ENCODE results near the gene CAMSAP3.

DNA sequence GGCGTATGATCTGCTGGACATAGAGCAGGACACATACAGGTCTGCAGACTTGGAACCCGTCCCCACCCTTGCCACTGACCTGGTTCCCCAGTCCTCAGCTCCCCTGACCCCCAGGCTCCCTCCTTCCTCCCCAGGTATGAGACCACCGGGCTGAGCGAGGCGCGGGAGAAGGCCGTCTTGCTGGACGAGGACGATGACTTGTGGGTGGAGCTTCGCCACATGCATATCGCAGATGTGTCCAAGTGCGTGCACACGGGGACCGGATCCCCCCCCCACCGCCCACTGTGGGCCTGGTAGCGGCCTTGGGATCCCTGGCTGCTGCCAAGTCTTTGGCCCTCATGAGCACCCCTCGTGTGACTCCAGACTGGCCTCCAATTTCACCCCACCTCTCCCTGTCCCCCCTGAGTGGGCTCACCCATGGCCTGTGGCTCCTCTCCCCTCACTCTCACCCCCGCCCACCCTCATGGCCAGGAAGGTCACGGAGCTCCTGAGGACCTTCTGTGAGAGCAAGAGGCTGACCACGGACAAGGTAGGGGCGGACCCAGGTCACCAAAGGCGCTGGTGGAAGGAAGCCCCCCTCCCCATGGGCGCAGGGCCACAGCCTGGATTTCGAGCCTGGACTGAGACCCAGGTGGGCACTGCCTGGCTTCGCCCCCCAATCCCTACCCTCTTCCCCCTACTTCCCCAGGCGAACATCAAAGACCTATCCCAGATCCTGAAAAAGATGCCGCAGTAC lies 46.8 kb downstream of the CAMSAP3 start:
- TF ChIP-seq, protein P1, sequence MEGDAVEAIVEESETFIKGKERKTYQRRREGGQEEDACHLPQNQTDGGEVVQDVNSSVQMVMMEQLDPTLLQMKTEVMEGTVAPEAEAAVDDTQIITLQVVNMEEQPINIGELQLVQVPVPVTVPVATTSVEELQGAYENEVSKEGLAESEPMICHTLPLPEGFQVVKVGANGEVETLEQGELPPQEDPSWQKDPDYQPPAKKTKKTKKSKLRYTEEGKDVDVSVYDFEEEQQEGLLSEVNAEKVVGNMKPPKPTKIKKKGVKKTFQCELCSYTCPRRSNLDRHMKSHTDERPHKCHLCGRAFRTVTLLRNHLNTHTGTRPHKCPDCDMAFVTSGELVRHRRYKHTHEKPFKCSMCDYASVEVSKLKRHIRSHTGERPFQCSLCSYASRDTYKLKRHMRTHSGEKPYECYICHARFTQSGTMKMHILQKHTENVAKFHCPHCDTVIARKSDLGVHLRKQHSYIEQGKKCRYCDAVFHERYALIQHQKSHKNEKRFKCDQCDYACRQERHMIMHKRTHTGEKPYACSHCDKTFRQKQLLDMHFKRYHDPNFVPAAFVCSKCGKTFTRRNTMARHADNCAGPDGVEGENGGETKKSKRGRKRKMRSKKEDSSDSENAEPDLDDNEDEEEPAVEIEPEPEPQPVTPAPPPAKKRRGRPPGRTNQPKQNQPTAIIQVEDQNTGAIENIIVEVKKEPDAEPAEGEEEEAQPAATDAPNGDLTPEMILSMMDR (IDR thresholded peaks at IDR 0.05) = no peak
- no peak for TF ChIP-seq POLR2AphosphoS5 (IDR thresholded peaks at IDR 0.05)

All from prostate gland (tissue), 2 donors.